ENCODE results near the gene MYF5. TPM values are rescaled to one million over a fixed set of nuclear protein-coding genes. Genes with fewer than 3 reads are reported as not detected.

Gene MYF5
- total and polyA plus RNA-seq, 10 of the 15 experiments (the other 5 are each of a cell fraction or from before 2014, with no cell fraction given) = not detected

DNA sequence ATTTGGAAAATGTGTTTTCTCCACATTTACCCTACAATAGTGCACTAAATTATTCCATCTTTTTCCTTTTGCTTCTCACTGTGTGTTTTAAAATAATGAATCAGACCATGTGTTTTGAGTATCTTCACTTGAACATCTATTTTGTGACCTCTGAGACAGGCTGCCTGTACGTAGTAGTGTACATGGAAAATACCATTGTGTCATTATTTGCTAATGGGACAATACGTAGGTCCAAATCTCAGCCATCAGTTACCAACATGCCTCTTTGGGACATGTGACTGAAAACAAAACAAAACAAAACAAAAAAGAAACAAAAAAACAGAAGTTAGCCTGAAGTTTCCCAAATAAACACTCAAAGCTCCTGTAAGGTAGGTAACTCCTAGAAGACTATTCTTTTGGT, 16.4 kb upstream of the MYF5 start:
- Histone ChIP-seq H4K20me1 (ENCODE audit: control insufficient read depth, insufficient read depth) (no peaks in the 10 kb centered on the region), H3K27ac (ENCODE audit: control insufficient read depth, insufficient read depth) (no peak overlapping the region), H3K36me3 (ENCODE audit: control insufficient read depth in 2 of 2, insufficient read depth in 2 of 2, low read length in 1 of 2) (no peaks in the 10 kb centered on the region), H3K4me3 (no peak overlapping the region), H3K79me2 (ENCODE audit: control insufficient read depth, insufficient read depth, low read length) (no peaks in the 10 kb centered on the region), H3K4me1 (ENCODE audit: control insufficient read depth, insufficient read depth, low read length) (peaks cover 9% of the 10 kb centered on the region; the same call in 1 of the 2 replicates), H3K4me2 (ENCODE audit: control insufficient read depth, insufficient read depth) (no peak overlapping the region), H3K27me3 (replicated peaks in 1 of 2; ENCODE audit: control insufficient read depth in 2 of 2, insufficient read depth in 2 of 2, low read length in 1 of 2) (no peaks in the 10 kb centered on the region), H2AFZ (ENCODE audit: control insufficient read depth, low read depth, low read length) (no peak overlapping the region; the same call in 1 of the 2 replicates), H3K9ac (ENCODE audit: control insufficient read depth, insufficient read depth, low read length) (no peak overlapping the region), H3K9me3 (replicated peaks; ENCODE audit: control insufficient read depth, insufficient read depth, low read length) (no peaks in the 10 kb centered on the region)
- BruUV-seq (replicated peaks) = no TSS peak
- FAIRE-seq = no peak
- ChIA-PET POLR2A (no interaction called here), CTCF (interaction anchor here (1.4 kb wide), 1 partner anchor 10 kb away, joined by 5 read pairs; no protein-coding TSS in a partner anchor), RAD21 (ENCODE audit: unreplicated experiment) (no interaction called here), SMC1A (ENCODE audit: uncharacterized antibody, unreplicated experiment) (interaction anchor here (1.4 kb wide), 1 partner anchor 16 kb away, joined by 3 read pairs; no protein-coding TSS in a partner anchor)
- DNase-seq (ENCODE audit: low read depth, low spot score) = no peak
- intact Hi-C loops (cut with micrococcal nuclease; ENCODE audit: unreplicated experiment) (loop anchor here (5.0 kb wide), 1 partner anchor 288 kb away; no protein-coding TSS in a partner anchor), in situ Hi-C loops (cut with MboI) (no loop called here)
- ATAC-seq = no peak
- WGBS (ENCODE audit: insufficient coverage, insufficient replicate concordance, low lambda C conversion rate, missing lambda C conversion rate) = 80% methylated on average over 2 of the region's 2 CpGs
- TF ChIP-seq SIN3A (IDR thresholded peaks at IDR 0.05; ENCODE audit: low read depth, low read length) (no peak), ASH2L (IDR thresholded peaks at IDR 0.05; ENCODE audit: borderline replicate concordance, low read depth) (no peak), RAD51 (IDR thresholded peaks at IDR 0.05) (no peak), GATAD2B (conservative IDR thresholded peaks at IDR 0.05; ENCODE audit: low read depth) (no peak), CHD4 (IDR thresholded peaks at IDR 0.05) (no peak), EZH2 (IDR thresholded peaks at IDR 0.05; ENCODE audit: borderline replicate concordance, control insufficient read depth, low read depth, low read length) (no peak), KDM1A (IDR thresholded peaks at IDR 0.05; ENCODE audit: borderline replicate concordance) (no peak), BACH1 (IDR thresholded peaks at IDR 0.05; ENCODE audit: borderline replicate concordance) (no peak), CEBPB (IDR thresholded peaks at IDR 0.05; ENCODE audit: borderline replicate concordance in 1 of 2, low read depth in 2 of 2, low read length in 2 of 2) (no peak)
- TF ChIP-seq, protein P1, sequence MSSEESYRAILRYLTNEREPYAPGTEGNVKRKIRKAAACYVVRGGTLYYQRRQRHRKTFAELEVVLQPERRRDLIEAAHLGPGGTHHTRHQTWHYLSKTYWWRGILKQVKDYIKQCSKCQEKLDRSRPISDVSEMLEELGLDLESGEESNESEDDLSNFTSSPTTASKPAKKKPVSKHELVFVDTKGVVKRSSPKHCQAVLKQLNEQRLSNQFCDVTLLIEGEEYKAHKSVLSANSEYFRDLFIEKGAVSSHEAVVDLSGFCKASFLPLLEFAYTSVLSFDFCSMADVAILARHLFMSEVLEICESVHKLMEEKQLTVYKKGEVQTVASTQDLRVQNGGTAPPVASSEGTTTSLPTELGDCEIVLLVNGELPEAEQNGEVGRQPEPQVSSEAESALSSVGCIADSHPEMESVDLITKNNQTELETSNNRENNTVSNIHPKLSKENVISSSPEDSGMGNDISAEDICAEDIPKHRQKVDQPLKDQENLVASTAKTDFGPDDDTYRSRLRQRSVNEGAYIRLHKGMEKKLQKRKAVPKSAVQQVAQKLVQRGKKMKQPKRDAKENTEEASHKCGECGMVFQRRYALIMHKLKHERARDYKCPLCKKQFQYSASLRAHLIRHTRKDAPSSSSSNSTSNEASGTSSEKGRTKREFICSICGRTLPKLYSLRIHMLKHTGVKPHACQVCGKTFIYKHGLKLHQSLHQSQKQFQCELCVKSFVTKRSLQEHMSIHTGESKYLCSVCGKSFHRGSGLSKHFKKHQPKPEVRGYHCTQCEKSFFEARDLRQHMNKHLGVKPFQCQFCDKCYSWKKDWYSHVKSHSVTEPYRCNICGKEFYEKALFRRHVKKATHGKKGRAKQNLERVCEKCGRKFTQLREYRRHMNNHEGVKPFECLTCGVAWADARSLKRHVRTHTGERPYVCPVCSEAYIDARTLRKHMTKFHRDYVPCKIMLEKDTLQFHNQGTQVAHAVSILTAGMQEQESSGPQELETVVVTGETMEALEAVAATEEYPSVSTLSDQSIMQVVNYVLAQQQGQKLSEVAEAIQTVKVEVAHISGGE (CRISPR knock-in tag; IDR thresholded peaks at IDR 0.05) = no peak
- TF ChIP-seq, protein P2, sequence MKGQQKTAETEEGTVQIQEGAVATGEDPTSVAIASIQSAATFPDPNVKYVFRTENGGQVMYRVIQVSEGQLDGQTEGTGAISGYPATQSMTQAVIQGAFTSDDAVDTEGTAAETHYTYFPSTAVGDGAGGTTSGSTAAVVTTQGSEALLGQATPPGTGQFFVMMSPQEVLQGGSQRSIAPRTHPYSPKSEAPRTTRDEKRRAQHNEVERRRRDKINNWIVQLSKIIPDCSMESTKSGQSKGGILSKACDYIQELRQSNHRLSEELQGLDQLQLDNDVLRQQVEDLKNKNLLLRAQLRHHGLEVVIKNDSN (IDR thresholded peaks at IDR 0.05; ENCODE audit: borderline replicate concordance, extremely low read length, insufficient read depth, low read depth, low read length) = no peak
- TF ChIP-seq, protein P3, sequence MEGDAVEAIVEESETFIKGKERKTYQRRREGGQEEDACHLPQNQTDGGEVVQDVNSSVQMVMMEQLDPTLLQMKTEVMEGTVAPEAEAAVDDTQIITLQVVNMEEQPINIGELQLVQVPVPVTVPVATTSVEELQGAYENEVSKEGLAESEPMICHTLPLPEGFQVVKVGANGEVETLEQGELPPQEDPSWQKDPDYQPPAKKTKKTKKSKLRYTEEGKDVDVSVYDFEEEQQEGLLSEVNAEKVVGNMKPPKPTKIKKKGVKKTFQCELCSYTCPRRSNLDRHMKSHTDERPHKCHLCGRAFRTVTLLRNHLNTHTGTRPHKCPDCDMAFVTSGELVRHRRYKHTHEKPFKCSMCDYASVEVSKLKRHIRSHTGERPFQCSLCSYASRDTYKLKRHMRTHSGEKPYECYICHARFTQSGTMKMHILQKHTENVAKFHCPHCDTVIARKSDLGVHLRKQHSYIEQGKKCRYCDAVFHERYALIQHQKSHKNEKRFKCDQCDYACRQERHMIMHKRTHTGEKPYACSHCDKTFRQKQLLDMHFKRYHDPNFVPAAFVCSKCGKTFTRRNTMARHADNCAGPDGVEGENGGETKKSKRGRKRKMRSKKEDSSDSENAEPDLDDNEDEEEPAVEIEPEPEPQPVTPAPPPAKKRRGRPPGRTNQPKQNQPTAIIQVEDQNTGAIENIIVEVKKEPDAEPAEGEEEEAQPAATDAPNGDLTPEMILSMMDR (IDR thresholded peaks at IDR 0.05 in 2 of 3, conservative IDR thresholded peaks at IDR 0.05 in 1 of 3; ENCODE audit: control insufficient read depth in 2 of 3, extremely low read depth in 1 of 3, insufficient read depth in 1 of 3, low read depth in 3 of 3, low read length in 3 of 3) = no peak

All from GM12878 (cell line).